ENCODE results near the gene RNPEPL1. TPM values are rescaled to one million over a fixed set of nuclear protein-coding genes. Genes with fewer than 3 reads are reported as not detected.

RNPEPL1 gene
- total RNA-seq, 2 experiments from 2014 or later = 39.1 to 40.5 TPM

GRCh38 chr2:240589850-240590525 is 21.7 kb downstream of the RNPEPL1 start:
- no peak for TF ChIP-seq CTCF (IDR thresholded peaks at IDR 0.05)
- intact Hi-C loops (cut with micrococcal nuclease) = no loop called here
- peaks cover 20% of the 10 kb centered on the region for H3K4me1 Mint-ChIP-seq (ENCODE audit: low read depth)
- H3K27me3 Mint-ChIP-seq = no peaks in the 10 kb centered on the region
- ChIA-PET CTCF (interaction anchor here (1.0 to 1.2 kb wide), 2 partner anchors 23 to 40 kb away, joined by 3 read pairs; no protein-coding TSS in a partner anchor), POLR2A (interaction anchor here (8.2 kb wide), 1 partner anchor 26 kb away, joined by 118 read pairs; the partner anchor contains the start of genes ANKMY1, DUSP28 and RNPEPL1)
- H3K9me3 Mint-ChIP-seq = no peaks in the 10 kb centered on the region
- H3K36me3 Mint-ChIP-seq (ENCODE audit: low read depth) = peaks cover 1% of the 10 kb centered on the region
- no peak overlapping the region for H3K4me3 Mint-ChIP-seq
- DNase-seq (no peak), ATAC-seq (no peak)
- no peak overlapping the region for H3K27ac Mint-ChIP-seq

GRCh38 chr2:240590681-240591111 is 22.4 kb downstream of the RNPEPL1 start:
- intact Hi-C loops (cut with micrococcal nuclease) = no loop called here
- ChIA-PET POLR2A (no interaction called here), CTCF (interaction anchor here (1.0 kb wide), 1 partner anchor 22 kb away, joined by 3 read pairs; no protein-coding TSS in a partner anchor)
- H3K4me1 Mint-ChIP-seq (ENCODE audit: low read depth) = peaks cover 18% of the 10 kb centered on the region
- no peak for ATAC-seq
- H3K27me3 Mint-ChIP-seq = no peaks in the 10 kb centered on the region
- H3K9me3 Mint-ChIP-seq = no peaks in the 10 kb centered on the region
- H3K4me3 Mint-ChIP-seq = no peak overlapping the region
- DNase-seq = no peak
- peaks cover 1% of the 10 kb centered on the region for H3K36me3 Mint-ChIP-seq (ENCODE audit: low read depth)
- no peak for TF ChIP-seq CTCF (IDR thresholded peaks at IDR 0.05)
- no peak overlapping the region for H3K27ac Mint-ChIP-seq

GRCh38 chr2:240591226-240591625 is 22.9 kb downstream of the RNPEPL1 start:
- CTCF ChIA-PET = interaction anchor here (1.0 kb wide), 1 partner anchor 22 kb away, joined by 3 read pairs; no protein-coding TSS in a partner anchor
- POLR2A ChIA-PET = interaction anchor here (0.6 kb wide), 1 partner anchor 141 kb away, joined by 3 read pairs; no protein-coding TSS in a partner anchor
- intact Hi-C loops (cut with micrococcal nuclease) = no loop called here
- peaks cover 18% of the 10 kb centered on the region for H3K4me1 Mint-ChIP-seq (ENCODE audit: low read depth)
- no peak overlapping the region for H3K4me3 Mint-ChIP-seq
- H3K27ac Mint-ChIP-seq = no peak overlapping the region
- TF ChIP-seq CTCF (IDR thresholded peaks at IDR 0.05) = no peak
- H3K27me3 Mint-ChIP-seq = no peaks in the 10 kb centered on the region
- DNase-seq = no peak
- H3K9me3 Mint-ChIP-seq = no peaks in the 10 kb centered on the region
- peaks cover 1% of the 10 kb centered on the region for H3K36me3 Mint-ChIP-seq (ENCODE audit: low read depth)
- no peak for ATAC-seq

- Mint-ChIP-seq H3K27me3 (no peaks in the 10 kb centered on the region), H3K36me3 (ENCODE audit: low read depth) (peaks cover 1% of the 10 kb centered on the region), H3K4me1 (ENCODE audit: low read depth) (peaks cover 18% of the 10 kb centered on the region), H3K4me3 (no peak overlapping the region), H3K9me3 (no peaks in the 10 kb centered on the region), H3K27ac (no peak overlapping the region)
- no peak for TF ChIP-seq CTCF (IDR thresholded peaks at IDR 0.05)
- CTCF ChIA-PET = no interaction called here
- intact Hi-C loops (cut with micrococcal nuclease) = no loop called here
- POLR2A ChIA-PET = interaction anchor here (0.6 kb wide), 1 partner anchor 141 kb away, joined by 3 read pairs; no protein-coding TSS in a partner anchor
- DNase-seq (no peak), ATAC-seq (no peak)
These were observed 23.5 kb downstream of the RNPEPL1 start for GRCh38 chr2:240591784-240592183.
